ENCODE data around the gene TAOK1.

Gene TAOK1

GRCh38 chr17:29588017-29588561 is 197.9 kb downstream of the TAOK1 start:
- DNase-seq (ENCODE audit: low spot score): no peak
- in situ Hi-C loops (cut with MboI; ENCODE audit: low sequenced_read_pairs, unreplicated experiment): no loop called here
- TF ChIP-seq, protein P1, sequence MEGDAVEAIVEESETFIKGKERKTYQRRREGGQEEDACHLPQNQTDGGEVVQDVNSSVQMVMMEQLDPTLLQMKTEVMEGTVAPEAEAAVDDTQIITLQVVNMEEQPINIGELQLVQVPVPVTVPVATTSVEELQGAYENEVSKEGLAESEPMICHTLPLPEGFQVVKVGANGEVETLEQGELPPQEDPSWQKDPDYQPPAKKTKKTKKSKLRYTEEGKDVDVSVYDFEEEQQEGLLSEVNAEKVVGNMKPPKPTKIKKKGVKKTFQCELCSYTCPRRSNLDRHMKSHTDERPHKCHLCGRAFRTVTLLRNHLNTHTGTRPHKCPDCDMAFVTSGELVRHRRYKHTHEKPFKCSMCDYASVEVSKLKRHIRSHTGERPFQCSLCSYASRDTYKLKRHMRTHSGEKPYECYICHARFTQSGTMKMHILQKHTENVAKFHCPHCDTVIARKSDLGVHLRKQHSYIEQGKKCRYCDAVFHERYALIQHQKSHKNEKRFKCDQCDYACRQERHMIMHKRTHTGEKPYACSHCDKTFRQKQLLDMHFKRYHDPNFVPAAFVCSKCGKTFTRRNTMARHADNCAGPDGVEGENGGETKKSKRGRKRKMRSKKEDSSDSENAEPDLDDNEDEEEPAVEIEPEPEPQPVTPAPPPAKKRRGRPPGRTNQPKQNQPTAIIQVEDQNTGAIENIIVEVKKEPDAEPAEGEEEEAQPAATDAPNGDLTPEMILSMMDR (IDR thresholded peaks at IDR 0.05; ENCODE audit: borderline replicate concordance, control extremely low read depth, extremely low read depth, insufficient read depth, missing control alignments): no peak

GRCh38 chr17:29588562-29589411 is 198.6 kb downstream of the TAOK1 start:
- DNase-seq (ENCODE audit: low spot score): no peak
- in situ Hi-C loops (cut with MboI; ENCODE audit: low sequenced_read_pairs, unreplicated experiment): no loop called here
- TF ChIP-seq, protein P1 (IDR thresholded peaks at IDR 0.05; ENCODE audit: borderline replicate concordance, control extremely low read depth, extremely low read depth, insufficient read depth, missing control alignments): no peak

DNA sequence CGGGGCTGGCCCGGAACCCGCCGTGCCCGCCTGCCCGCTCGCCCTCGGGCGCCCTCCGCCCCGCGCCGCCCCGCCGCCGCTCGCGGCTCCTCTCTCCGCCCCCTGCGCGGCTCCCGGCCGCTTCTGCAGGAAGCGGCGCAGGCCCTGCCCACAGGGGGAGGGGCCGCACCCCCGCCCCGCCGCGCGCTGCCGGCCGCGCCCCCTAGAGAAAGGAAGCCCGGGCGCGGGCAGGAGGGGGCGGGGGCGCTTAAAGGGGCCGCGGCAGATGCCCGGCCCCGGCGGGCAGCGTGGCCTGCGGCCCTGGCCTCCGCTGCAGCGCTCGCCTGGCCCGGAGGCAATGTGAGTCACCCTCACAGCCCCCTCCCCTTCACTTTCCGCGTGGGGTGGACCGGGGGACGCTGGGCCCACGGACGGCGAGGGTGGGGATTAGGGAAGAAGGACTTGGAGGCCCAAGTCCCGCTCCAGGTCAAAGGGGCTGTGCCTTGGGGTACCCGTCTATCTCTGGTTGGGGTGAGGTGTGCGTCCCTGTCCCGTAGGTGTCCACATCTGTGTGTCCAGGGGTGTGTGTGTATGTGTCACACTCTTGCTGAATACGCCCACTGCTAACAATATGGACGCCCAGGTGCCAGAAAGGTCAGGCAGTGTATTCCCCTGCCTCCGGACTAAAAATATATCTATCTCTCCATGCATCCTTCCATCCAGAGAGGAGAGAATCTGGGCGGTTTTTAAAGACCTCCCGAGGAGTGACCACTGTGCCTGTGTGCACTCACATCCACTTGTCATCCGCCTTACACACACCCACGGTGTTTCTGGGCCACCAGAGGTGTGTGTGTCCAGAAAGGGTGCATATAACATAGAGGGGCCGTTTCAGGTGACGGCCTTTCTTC is 199.6 kb downstream of the TAOK1 start, which contains the start of gene GIT1:
Gene GIT1 (minus strand): TSS at position 125 of the 887 bp plus-strand sequence. CDS start 270 bp downstream, outside the sequence.
- peak; percentile 97 for DNase-seq (ENCODE audit: low spot score)
- TF ChIP-seq, protein P1 (IDR thresholded peaks at IDR 0.05; ENCODE audit: borderline replicate concordance, control extremely low read depth, extremely low read depth, insufficient read depth, missing control alignments): peak; percentile 3
- in situ Hi-C loops (cut with MboI; ENCODE audit: low sequenced_read_pairs, unreplicated experiment): no loop called here

DNA sequence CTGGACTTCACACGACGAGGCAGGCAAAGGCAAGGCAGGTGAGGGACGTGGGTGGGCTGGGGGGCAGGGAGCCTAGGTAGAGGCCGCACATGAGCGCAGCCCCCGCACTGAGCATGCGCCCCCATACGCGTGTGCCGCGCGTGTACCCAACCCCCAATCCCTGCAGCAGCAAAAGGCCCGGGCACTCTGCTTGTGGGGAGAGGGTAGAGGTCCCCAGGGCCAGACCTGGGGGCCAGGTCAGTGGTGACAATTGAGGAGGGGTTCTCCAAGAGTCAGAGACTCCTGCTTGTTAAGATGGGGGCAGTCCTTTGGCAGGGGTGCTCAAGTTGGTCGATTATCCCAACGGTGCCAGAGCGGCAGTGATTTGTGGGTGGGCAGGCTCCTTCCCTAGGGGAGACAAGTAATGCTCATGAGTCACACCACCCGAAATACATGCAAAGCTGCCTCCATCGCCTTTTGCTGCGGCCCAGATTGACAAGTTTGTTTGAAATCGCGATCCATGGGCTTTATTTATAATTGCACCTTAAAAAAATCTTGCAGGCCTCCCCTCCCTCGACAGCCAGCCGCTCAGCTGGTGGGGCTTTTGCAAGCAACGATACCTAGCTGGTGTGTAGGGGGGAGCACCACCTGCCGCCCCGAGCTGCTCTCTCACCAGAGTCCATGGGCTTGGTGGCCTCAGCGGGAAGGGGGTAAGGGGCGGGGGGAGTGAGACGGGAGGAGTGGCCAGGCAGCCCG is 200.4 kb downstream of the TAOK1 start:
- TF ChIP-seq, protein P1 (IDR thresholded peaks at IDR 0.05; ENCODE audit: borderline replicate concordance, control extremely low read depth, extremely low read depth, insufficient read depth, missing control alignments): no peak
- no peak for DNase-seq (ENCODE audit: low spot score)
- in situ Hi-C loops (cut with MboI; ENCODE audit: low sequenced_read_pairs, unreplicated experiment): no loop called here

DNA sequence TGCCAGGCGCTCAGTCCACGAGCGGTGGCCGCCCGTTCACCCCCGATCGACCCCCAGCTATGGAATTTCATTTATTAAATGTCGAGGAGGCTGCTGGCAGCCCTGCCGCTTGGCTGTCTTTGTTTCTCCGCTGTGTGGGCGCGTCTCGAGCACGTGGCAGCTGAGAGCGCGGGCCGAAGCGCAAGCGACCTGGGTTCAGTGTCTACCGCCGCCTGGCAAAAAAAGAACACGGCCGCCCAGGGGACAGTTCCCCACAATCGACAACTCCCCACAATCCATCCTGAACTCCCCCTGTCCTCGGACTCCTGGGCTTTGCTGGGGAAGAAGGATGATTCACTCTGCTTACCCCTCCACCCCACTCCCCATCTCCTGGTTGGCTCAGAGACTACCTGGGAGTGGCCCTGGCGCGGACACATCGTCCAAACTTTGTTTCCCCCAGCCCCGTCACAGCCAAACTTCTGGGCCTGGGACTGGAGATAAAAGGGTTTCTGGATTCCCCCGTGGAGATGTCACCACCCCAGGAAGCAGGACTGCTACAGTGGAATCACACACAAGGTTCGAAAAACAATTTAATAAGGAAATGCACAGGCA is 201.1 kb downstream of the TAOK1 start:
- DNase-seq (ENCODE audit: low spot score): no peak
- TF ChIP-seq, protein P1 (IDR thresholded peaks at IDR 0.05; ENCODE audit: borderline replicate concordance, control extremely low read depth, extremely low read depth, insufficient read depth, missing control alignments): no peak
- in situ Hi-C loops (cut with MboI; ENCODE audit: low sequenced_read_pairs, unreplicated experiment): no loop called here

Data from GM13976 (cell line).